ENCODE data around the gene ZNF593. TPM values are rescaled to one million over a fixed set of nuclear protein-coding genes. Genes with fewer than 3 reads are reported as not detected.

ZNF593 gene
- 9.2 and 9.3 TPM in 2 replicates for total RNA-seq (2013; cell fraction: nucleolus; rRNA removed)
- 87.5 and 105 TPM in 2 replicates for total RNA-seq (2014; rRNA removed)
- 20.8 and 22.8 TPM in 2 replicates for total RNA-seq (2014; rRNA removed; fragmentation: Illumina TruSeq; extraction: Trizol)
- 59.2 and 60.2 TPM in 2 replicates for total RNA-seq (2021)
- polyA plus RNA-seq (2011; ENCODE audit: low read depth): 15.7 TPM
- polyA plus RNA-seq (2011; rRNA removed): 20.8 and 41.9 TPM in 2 replicates
- polyA plus RNA-seq (2011; cell fraction: cytosol; rRNA removed): 89.6 and 123 TPM in 2 replicates
- 41.7 and 67.0 TPM in 2 replicates for polyA plus RNA-seq (2011; cell fraction: nucleus; rRNA removed)
- polyA plus RNA-seq (2012): 34.7 and 40.0 TPM in 2 replicates
- polyA plus RNA-seq (2014; fragmentation: Illumina TruSeq; extraction: Trizol): 2.8 and 15.1 TPM in 2 replicates
- polyA plus RNA-seq (2014; fragmentation: Nextera tagmentation; extraction: Ambion mirVana): 10 to 100 TPM in 1 of 2 experiments, 1 to 10 TPM in 1; 7.7 to 20.1 TPM
- 133 and 156 TPM in 2 replicates for polyA plus RNA-seq (2014; rRNA removed)
- polyA plus RNA-seq (2016; fragmentation: Nextera tagmentation; extraction: Ambion mirVana): 100 to 1,000 TPM; 103 to 110 TPM
- 6.9 and 10.7 TPM in 2 replicates for polyA minus RNA-seq (2011; rRNA and poly(A)+ RNA removed)
- 13.8 and 16.5 TPM in 2 replicates for polyA minus RNA-seq (2011; cell fraction: cytosol; rRNA and poly(A)+ RNA removed)
- polyA minus RNA-seq (2011; cell fraction: nucleus; rRNA and poly(A)+ RNA removed): 10.9 and 20.2 TPM in 2 replicates
- percentile 74 among the genes with signal in this experiment for Bru-seq, nascent RNA
- percentile 82 among the genes with signal in this experiment for BruChase-seq, experiment 1, labeled RNA remaining after a 6-hour chase
- percentile 87 among the genes with signal in this experiment for BruChase-seq, experiment 2, labeled RNA remaining after a 2-hour chase
- long read RNA-seq, experiment 1, transcript ZNF593-202 (3 exons, 675 nt): major isoform, 61 of 61 reads
- long read RNA-seq, experiment 1, partial matches to known transcripts: 0 of 61 reads
- long read RNA-seq, experiment 1, other reads (novel, unspliced or antisense): 0 of 61 reads
- long read RNA-seq, experiment 2, transcript ZNF593-202 (3 exons, 675 nt): major isoform, 33 of 33 reads
- long read RNA-seq, experiment 2, partial matches to known transcripts: 0 of 33 reads
- long read RNA-seq, experiment 2, other reads (novel, unspliced or antisense): 0 of 33 reads

- POLR2A ChIA-PET: interaction anchor here (0.6 to 2.0 kb wide), 4 partner anchors 9 to 64 kb away, joined by 3 to 11 read pairs (median 4); partner anchors contain the start of gene CEP85
- FAIRE-seq (peak; percentile 94), ATAC-seq (peak; percentile 98)
- TF ChIP-seq CREM (IDR thresholded peaks at IDR 0.05; ENCODE audit: low read depth) (peak; percentile 99), ZNF24 (IDR thresholded peaks at IDR 0.05) (peak; percentile 32; the same call in 1 of the 2 replicates), SRF (IDR thresholded peaks at IDR 0.05; ENCODE audit: low read depth in 2 of 2, low read length in 2 of 2) (0 out of 4 replicates have a peak, but pooled peaks of 1 of the 2 experiments have one; percentile 41), CBX3 (IDR thresholded peaks at IDR 0.05; ENCODE audit: borderline replicate concordance, low read depth) (no peak), IKZF1 (conservative IDR thresholded peaks at IDR 0.05) (peak; percentile 73), RAD21 (IDR thresholded peaks at IDR 0.05; ENCODE audit: insufficient read depth, low read depth, low read length) (peak; percentile 36; the same call in 1 of the 2 replicates), RB1 (IDR thresholded peaks at IDR 0.05; ENCODE audit: borderline replicate concordance) (0 out of 2 replicates have a peak, but pooled peaks have one; percentile 57), IKZF2 (IDR thresholded peaks at IDR 0.05) (peak; percentile 24 to 39; a peak in 1 of 4 replicates), JUNB (IDR thresholded peaks at IDR 0.05) (no peak), HDGF (IDR thresholded peaks at IDR 0.05) (0 out of 2 replicates have a peak, but pooled peaks have one; percentile 44), NBN (IDR thresholded peaks at IDR 0.05) (peak; percentile 100), IRF4 (IDR thresholded peaks at IDR 0.05; ENCODE audit: low read depth, low read length) (peak; percentile 56; the same call in 1 of the 2 replicates), NFXL1 (IDR thresholded peaks at IDR 0.05; ENCODE audit: borderline replicate concordance) (peak; percentile 92)
- TF ChIP-seq, protein P1, sequence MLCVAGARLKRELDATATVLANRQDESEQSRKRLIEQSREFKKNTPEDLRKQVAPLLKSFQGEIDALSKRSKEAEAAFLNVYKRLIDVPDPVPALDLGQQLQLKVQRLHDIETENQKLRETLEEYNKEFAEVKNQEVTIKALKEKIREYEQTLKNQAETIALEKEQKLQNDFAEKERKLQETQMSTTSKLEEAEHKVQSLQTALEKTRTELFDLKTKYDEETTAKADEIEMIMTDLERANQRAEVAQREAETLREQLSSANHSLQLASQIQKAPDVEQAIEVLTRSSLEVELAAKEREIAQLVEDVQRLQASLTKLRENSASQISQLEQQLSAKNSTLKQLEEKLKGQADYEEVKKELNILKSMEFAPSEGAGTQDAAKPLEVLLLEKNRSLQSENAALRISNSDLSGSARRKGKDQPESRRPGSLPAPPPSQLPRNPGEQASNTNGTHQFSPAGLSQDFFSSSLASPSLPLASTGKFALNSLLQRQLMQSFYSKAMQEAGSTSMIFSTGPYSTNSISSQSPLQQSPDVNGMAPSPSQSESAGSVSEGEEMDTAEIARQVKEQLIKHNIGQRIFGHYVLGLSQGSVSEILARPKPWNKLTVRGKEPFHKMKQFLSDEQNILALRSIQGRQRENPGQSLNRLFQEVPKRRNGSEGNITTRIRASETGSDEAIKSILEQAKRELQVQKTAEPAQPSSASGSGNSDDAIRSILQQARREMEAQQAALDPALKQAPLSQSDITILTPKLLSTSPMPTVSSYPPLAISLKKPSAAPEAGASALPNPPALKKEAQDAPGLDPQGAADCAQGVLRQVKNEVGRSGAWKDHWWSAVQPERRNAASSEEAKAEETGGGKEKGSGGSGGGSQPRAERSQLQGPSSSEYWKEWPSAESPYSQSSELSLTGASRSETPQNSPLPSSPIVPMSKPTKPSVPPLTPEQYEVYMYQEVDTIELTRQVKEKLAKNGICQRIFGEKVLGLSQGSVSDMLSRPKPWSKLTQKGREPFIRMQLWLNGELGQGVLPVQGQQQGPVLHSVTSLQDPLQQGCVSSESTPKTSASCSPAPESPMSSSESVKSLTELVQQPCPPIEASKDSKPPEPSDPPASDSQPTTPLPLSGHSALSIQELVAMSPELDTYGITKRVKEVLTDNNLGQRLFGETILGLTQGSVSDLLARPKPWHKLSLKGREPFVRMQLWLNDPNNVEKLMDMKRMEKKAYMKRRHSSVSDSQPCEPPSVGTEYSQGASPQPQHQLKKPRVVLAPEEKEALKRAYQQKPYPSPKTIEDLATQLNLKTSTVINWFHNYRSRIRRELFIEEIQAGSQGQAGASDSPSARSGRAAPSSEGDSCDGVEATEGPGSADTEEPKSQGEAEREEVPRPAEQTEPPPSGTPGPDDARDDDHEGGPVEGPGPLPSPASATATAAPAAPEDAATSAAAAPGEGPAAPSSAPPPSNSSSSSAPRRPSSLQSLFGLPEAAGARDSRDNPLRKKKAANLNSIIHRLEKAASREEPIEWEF (IDR thresholded peaks at IDR 0.05; ENCODE audit: insufficient replicate concordance, low read depth, low read length): no peak
These were observed at the start of gene ZNF593 for GRCh38 chr1:26169669-26170471. Gene ZNF593 (plus strand): TSS chr1:26169908. CDS start chr1:26169984, 76 bp downstream.

More at GRCh38 chr1:26169669-26170471, at the start of gene ZNF593:
- Histone ChIP-seq H3K79me2 (ENCODE audit: control insufficient read depth, insufficient read depth, low read length) (peaks cover 12% of the 10 kb centered on the region), H2AFZ (ENCODE audit: control insufficient read depth, low read depth, low read length) (peak within 1 kb of the TSS; percentile 72), H3K4me2 (ENCODE audit: control insufficient read depth, insufficient read depth) (peak within 1 kb of the TSS; percentile 93), H3K9ac (ENCODE audit: control insufficient read depth, insufficient read depth, low read length) (peak within 1 kb of the TSS; percentile 90), H3K4me3 (peak within 1 kb of the TSS; percentile 97), H4K20me1 (ENCODE audit: control insufficient read depth, insufficient read depth) (no peaks in the 10 kb centered on the region), H3K4me1 (ENCODE audit: control insufficient read depth, insufficient read depth, low read length) (peaks cover 7% of the 10 kb centered on the region), H3K27me3 (replicated peaks in 1 of 2; ENCODE audit: control insufficient read depth in 2 of 2, insufficient read depth in 2 of 2, low read length in 1 of 2) (no peaks in the 10 kb centered on the region), H3K9me3 (replicated peaks; ENCODE audit: control insufficient read depth, insufficient read depth, low read length) (no peaks in the 10 kb centered on the region), H3K36me3 (ENCODE audit: control insufficient read depth in 2 of 2, insufficient read depth in 2 of 2, low read length in 1 of 2) (no peaks in the 10 kb centered on the region; a peak in 1 of 4 replicates), H3K27ac (ENCODE audit: control insufficient read depth, insufficient read depth) (peak within 1 kb of the TSS; percentile 79)
- CTCF ChIA-PET: interaction anchor here (0.6 to 5.8 kb wide), 41 partner anchors 9 to 300 kb away, joined by 3 to 110 read pairs (median 4); partner anchors contain the start of genes CATSPER4, CD52, CEP85 and DHDDS
- no TSS peak for BruUV-seq (replicated peaks)
- in situ Hi-C loops (cut with MboI) (loop anchor here (5.0 kb wide), 1 partner anchor 152 kb away; no protein-coding TSS in a partner anchor), intact Hi-C loops (cut with micrococcal nuclease; ENCODE audit: unreplicated experiment) (loop anchor here (1.0 to 10.0 kb wide), 3 partner anchors 64 to 225 kb away; partner anchors contain the start of gene CEP85)
- under 1% methylated on average over 54 of the region's 76 CpGs for WGBS (ENCODE audit: insufficient coverage, insufficient replicate concordance, low lambda C conversion rate, missing lambda C conversion rate)
- DNase-seq (ENCODE audit: low read depth, low spot score): peak; percentile 61
- RAD21 ChIA-PET (ENCODE audit: unreplicated experiment): interaction anchor here (0.9 to 2.8 kb wide), 16 partner anchors 9 to 274 kb away, joined by 3 to 44 read pairs (median 3); partner anchors contain the start of genes CD52, CEP85, DHDDS and SH3BGRL3
- SMC1A ChIA-PET (ENCODE audit: uncharacterized antibody, unreplicated experiment): interaction anchor here (0.7 to 1.7 kb wide), 5 partner anchors 58 to 152 kb away, joined by 3 to 23 read pairs (median 5); partner anchors contain the start of genes CD52 and CEP85
